GM19193 (cell line): Measurements from ENCODE around the gene GMPR.

Experiments used
- POLR2A ChIP-seq: IDR thresholded peaks from 4 replicates; pipeline ENCODE4 v1.6.1; 2011; ENCODE audit not compliant: insufficient read depth, insufficient read length; ENCODE audit errors: extremely low read depth

GMPR gene

DNA sequence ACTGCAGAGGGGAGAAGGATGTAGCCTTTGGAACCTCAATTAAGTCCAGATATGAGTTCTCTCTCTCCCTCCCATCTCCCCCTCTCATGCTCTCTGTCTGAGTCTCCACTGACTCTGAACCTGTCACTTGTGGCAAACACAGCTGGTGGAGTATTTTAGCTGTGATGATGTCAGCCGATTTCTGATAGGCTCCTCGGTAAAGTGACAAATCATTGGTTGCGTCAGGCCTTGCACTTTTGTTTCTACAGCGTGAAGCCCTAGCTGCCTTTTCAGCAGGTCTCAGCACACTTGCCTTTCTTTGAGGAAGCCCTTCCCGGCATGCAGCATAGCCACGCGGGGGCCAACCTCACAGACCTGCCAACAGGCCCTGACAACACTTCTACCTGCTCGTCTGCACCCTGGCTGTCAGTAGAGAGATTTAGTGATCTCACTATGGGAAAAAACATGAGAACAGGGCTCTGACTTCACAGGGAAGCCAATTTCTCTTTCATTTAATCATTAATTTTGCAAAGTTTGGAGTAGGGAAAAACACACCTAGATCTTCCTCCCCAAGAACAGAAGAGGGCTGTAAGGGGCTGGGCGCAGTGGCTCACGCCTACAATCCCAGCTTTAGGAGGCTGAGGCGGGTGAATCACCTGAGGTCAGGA is 84.4 kb downstream of the GMPR start:
- TF ChIP-seq POLR2A = no peak

DNA sequence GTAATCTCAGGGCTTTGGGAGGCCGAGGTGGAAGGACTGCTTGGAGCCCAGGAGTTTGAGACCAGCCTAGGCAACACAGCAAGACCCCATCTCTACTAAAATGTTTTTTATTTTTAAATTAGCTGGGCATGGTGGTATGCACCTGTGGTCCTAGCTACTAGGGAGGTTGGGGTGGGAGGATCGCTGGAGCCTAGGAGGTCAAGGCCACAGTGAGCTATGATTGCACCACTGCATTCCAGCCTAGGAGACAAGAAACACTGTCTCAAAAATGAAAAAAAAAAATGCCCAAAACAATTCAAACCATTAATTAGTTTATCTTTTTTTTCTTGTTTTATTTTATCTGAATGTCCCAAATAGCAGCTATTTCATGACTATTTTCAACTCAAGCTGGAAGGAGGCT is 85.8 kb downstream of the GMPR start:
- TF ChIP-seq POLR2A = no peak

DNA sequence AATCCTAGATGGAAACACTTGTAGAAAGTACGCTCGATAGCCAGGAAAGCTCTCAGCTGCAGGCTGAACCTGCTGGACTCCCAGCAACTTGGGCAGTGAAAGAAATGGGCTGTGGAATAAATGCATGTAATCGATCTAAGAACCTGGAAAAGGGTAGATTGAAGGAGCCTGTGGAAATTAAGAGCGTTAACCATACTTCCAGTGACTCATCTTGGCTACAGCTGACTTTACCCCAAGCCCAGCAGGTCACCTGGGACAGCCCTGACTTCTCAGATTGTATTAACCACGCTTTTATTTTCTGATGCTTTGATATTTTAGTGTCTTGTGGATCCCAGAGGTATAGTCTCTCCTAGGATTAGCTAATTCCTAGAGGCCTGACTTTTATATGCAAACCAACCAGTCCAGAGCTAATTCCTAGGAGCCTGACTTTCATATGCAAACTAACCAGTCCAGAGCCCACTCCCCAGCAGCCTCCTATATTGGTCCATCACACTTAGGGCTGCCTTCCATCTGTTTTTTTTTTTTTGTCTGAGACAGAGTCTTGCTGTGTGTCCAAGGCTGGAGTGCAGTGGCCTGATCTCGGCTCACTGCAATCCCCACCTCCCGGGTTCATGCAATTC is 86.3 kb downstream of the GMPR start:
- no peak for TF ChIP-seq POLR2A

DNA sequence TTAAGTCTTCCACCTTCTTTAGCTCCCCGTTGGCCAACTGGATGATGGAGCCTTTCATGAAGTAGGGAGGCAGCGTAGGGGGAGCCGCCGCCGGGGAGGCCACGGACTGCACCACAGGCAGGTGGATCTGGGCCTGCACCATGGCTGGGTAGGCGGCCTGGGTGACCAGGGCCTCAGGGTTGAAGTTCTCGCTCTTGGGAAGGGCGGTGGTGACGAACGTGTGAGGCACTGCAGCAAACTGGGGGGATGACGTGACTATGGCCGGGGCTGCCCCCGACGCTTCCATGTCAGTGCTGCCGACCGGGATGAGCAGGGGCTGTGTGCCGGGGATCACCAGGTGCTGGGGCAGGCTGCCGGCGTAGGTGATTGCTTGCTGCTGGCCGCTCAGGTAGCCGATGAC is 88.1 kb downstream of the GMPR start:
- no peak for TF ChIP-seq POLR2A

DNA sequence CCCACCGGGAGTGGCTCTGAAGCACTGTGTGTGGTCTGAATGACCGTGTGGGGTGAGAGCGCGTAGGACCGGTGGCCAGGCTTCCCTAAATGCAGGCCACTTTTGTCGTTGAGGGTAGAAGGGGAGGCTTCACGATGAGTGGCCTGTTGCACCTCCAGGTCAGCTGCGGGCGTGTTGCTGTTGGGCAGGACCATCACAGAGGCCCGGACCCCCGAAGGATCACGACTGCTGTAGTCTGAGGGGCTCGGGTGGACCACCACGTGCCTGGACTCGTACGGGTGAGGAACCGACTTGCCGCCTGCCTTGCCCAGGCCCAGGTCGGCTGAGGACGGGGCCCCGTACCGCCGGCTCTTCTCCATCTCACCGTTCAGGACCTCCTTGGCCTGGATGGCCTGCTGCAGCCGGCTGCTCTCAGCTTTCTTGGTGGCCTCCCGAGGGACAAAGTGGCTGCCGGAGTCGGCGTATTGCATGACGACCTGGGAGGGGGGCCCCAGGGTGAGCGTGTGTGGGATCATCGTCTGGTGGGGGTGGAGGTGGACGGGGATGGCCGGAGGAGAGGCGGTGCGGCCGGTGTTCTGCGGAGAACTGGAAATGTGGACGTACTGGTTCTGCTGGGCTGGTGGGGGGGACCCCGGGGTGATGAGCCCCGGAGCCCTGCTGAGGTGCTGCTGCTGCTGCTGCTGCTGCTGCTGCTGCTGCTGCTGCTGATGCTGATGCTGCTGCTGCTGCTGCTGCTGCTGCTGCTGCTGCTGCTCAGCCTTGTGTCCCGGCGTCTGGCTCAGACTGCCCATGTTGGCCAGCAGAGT is 88.8 kb downstream of the GMPR start:
- no peak for TF ChIP-seq POLR2A

DNA sequence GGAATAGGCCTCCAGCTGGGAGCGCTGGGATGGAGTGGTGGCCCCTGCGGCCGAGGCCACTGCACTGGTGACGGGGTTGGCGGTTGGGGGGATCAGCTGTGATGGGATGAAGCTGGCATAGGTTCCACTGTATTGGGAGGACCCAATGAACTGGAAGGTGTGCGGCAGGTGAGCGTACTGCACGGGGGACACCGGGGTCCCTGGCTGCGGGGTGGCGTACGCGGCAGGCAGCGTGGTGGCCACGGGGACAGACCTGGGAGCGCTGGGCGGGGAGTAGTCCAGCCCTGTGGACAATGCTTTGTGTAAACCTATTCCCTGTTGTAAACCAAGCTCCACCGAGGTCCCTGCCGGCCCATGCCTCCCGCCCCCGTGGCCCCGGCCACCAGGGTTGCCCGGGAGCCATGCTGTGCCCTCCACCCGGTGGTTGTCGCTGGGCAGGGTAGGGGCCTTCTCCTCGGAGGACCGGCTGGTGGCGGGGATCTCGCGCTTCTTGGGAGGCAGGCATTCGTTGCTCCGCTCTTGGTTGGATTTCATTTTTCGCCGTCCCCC is 89.5 kb downstream of the GMPR start:
- no peak for TF ChIP-seq POLR2A

DNA sequence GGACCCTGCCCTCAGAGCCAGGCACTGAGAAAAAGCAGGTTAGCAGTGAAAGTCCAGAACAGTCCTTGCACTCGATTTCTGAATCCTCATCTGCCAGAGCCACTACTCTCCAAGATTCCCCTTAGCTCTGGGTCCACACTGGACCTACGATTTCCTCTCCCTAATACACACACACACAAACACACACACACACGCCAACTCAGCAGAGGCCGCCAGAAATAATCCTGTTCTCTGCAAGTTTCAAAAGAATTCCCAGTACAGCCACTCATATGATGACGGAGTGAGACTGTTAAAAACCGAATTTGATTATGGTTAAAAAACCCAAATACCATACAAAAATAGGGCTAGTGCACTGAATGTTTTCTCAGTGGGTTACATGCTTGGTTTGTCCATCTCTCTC is 90.8 kb downstream of the GMPR start:
- TF ChIP-seq POLR2A = no peak

DNA sequence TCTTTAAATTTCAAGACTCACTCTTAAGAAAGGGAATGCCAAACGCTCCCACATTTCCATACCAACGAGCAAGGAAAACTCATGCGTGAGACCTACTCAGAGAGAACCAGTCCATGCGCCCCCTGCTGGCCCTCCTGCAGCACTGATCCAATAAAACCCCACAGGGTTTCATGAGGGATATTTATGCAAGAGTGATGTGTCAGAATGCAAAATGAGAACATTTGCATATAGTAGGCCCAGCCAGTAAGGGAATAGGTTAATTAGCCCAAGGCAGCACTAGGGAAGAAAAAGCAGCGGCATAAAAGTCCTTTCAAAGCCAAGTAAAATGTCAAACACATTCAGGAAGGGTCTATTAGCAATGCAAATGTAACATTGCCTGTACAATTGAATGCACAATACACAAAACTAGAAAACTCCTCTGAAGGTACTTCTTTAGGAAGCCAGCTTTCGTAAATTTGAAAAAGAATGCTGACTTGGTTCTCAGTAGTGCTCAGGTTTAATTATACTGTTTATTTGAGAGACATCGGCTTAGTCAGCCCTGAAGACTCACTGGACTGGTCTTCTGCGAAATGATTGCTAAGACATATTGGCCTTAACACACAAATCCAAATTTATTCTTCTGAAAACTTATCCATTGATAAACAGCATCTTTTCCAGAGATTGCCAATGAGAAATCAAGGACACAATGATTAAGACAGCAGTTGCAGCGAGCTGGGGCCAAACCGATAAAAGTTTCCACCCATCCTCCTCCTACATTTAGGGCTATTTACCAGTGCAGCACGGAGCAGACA is 93.2 kb downstream of the GMPR start:
- TF ChIP-seq POLR2A = no peak

DNA sequence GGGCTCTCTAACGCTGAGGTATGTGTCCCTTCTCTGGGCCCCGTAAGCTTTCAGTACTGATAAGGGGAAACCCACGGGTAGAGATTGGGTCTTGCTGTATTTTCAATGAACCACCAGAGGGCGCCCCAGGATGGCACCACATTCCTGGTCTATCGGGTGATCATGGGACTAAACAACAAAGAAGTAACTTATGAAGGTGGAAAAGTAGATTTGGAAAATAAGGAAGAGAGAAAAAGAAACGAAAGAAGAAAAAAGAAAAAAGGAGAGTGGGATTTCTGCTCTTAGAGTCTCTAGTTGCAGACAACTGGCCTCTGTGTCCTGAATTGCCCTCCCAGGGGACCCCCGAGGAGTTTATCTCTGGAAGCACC is 93.8 kb downstream of the GMPR start:
- TF ChIP-seq POLR2A = no peak

DNA sequence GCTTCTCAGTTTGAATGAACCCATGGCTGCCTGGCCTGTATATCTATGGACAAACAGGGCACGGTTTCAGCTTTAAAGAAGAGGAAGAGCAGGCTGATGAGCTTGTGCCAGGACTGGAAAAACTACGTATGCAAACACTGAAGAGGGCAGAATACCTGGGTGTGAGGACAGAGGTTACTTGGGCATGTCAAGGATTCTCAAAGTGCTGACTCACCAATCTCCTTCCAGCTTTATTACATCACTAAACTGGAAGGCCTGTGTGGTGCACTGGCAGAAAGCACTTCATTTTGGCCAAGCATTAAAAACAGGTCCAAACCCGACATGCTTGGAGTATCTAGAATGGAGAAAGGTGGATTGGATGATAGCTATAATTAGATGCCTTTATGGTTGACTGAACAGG is 95.2 kb downstream of the GMPR start:
- TF ChIP-seq POLR2A = no peak

DNA sequence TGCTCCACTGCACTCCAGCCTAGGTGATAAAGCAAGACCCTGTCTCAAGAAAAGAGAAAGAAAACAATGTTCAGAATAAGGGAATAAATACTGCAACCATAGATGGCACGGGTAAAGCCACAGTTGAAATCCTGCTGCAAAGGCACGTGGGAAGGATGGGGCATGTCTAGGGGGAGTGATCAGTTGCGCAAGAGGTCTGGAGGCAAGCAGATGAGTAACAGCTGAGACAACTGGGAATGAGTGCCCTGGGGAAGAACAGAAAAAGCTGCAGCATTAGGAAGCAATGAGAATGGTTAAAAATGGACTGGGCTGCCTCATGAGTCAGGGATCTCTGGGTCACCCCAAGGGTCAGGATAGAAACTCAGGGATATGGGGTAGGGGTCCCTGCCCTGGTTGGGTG is 96.3 kb downstream of the GMPR start:
- no peak for TF ChIP-seq POLR2A

DNA sequence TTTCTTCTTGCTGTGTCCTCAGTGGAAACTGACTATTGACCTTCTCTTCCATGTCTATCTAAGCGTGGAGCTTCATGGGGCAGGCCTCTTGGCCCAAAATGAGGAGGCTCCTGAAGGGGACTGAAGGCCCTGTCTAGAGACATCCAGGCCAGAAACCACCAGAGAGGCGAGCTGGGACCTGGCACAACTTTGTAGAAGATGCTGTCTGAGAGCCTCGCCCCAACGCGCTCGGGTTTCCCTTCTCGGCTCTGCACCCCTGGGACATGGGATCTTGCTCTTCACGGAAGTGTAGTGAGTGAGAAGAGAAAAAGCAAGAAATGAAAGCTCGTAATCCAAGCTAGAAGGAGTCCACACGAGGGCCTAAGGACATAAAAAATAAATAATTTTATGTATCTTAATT is 96.8 kb downstream of the GMPR start:
- no peak for TF ChIP-seq POLR2A

DNA sequence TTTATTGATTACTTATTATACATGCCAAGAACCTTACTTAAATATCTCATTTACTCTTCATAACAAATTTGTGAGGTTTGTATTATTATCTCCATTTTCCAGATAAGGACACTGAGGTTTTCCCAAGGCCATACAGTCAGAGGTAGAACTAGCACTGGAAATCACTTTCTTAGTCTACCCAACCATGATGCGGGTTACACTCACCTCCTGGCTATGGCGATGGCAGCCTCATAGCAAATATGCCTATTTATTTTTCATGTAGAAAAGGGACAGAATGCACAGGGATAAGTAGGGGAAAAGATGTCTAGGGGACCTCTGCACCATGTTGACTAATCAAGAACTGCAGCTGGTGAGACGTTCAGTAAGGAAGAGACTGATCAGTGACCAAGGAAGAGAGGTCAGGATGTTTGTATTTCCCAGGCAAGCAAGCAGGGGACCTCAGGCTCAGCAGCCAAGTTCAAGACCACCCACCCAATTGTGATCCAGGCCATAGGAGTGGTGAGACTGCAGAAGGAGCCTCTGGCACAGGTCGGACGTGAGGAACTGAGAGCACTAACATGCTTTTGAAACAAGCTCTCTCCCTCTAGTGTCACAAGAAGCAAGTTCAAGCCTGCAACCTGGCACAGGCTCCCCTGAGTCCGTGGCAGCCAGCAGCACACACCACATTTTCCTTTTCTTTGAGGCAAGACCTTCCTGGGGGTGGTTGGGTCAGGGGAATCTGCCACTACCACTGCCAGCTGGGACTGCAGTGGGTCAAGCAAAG is 97.8 kb downstream of the GMPR start:
- TF ChIP-seq POLR2A = no peak

DNA sequence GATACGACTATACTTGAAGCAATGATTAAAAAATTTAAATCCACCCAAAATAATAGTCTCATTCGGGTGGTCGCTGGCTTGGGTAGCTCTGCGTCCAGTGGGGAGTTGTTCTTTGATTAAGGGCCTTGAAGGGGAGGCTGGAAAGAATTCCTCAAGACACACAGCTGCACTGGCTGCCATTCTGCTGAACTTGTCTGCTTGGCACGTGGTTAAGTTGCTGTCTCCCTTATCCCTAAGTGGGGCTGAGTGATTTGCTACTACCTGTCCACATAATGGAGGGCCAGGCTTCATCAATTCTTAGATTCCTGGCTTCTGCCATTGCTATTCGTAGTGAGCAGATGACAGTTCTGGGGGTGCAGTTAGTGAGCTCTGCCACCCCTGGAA is 98.5 kb downstream of the GMPR start:
- no peak for TF ChIP-seq POLR2A
